OCI-LY3 (cell line): Measurements from ENCODE around the gene CTSH.

Experiments used
- EZH2phosphoT487 ChIP-seq: fragments of 200-600 bp; shearing (Covaris generic); IDR thresholded peaks from 2 replicates; pipeline ENCODE4 v1.6.1; 2018; ENCODE audit warnings: antibody characterized with exemption, mixed run types, low read depth
- TF ChIP-seq, protein P1 (sequence below): fragments of 200-600, 300-600 bp; sonication (generic); IDR thresholded peaks from 2 replicates; pipeline ENCODE4 v1.5.1; 2014; ENCODE audit warnings: antibody characterized with exemption, low read length, low read depth

DNA sequence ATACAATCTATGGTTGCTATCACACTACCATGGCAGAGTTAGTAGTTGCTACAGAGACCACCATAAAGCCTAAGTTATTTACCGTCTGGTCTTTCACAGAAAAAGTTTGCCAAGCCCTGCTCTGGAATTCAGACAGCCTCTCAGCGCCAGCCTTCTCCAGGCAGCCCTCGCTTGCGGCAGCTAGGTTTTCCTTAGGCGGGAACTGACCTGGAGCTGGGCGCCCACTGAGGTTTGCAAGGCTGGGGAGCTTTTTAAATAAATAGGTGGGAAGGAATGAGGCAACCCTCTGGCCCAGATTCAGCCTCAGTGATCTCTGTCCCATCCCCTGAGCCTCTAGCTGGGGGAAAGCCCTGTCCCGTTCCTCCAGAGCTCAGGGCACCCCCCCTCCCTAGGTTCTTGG lies 1.2 kb downstream of the CTSH start:
- TF ChIP-seq, protein P1, sequence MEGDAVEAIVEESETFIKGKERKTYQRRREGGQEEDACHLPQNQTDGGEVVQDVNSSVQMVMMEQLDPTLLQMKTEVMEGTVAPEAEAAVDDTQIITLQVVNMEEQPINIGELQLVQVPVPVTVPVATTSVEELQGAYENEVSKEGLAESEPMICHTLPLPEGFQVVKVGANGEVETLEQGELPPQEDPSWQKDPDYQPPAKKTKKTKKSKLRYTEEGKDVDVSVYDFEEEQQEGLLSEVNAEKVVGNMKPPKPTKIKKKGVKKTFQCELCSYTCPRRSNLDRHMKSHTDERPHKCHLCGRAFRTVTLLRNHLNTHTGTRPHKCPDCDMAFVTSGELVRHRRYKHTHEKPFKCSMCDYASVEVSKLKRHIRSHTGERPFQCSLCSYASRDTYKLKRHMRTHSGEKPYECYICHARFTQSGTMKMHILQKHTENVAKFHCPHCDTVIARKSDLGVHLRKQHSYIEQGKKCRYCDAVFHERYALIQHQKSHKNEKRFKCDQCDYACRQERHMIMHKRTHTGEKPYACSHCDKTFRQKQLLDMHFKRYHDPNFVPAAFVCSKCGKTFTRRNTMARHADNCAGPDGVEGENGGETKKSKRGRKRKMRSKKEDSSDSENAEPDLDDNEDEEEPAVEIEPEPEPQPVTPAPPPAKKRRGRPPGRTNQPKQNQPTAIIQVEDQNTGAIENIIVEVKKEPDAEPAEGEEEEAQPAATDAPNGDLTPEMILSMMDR: no peak
- no peak for TF ChIP-seq EZH2phosphoT487
